Activated CD4-positive, alpha-beta T cell treated with anti-CD3 and anti-CD28 coated beads, Interleukin-2, amount 10 ng/mL, durations not matched to agents 7 days and 5 days (primary cell): ENCODE results near the gene ATP6V1B1. TPM values are rescaled to one million over a fixed set of nuclear protein-coding genes. Genes with fewer than 3 reads are reported as not detected.

Source experiments
- CTCF ChIA-PET: fragments of 350-600 bp; sonication (Branson Sonifier 250); formaldehyde crosslinking; loops from one replicate; lab custom pipeline; 2021; ENCODE audit warnings: antibody characterized with exemption; lab: Charles Lee
- POLR2A ChIA-PET: fragments of 350-600 bp; sonication (Branson Sonifier 250); formaldehyde crosslinking; loops from one replicate; lab custom pipeline; 2021; ENCODE audit warnings: antibody characterized with exemption; lab: Charles Lee
- DNase-seq: peaks from one replicate; pipeline ENCODE4 v3.0.0-alpha.2; 2020
- H3K27ac Mint-ChIP-seq: one replicate; pipeline ENCODE4 v1.8.0; 2021; ENCODE audit warnings: mild to moderate bottlenecking, moderate library complexity, mixed read lengths
- H3K27me3 Mint-ChIP-seq: one replicate; pipeline ENCODE4 v1.8.0; 2021; ENCODE audit warnings: mixed read lengths
- H3K36me3 Mint-ChIP-seq: one replicate; pipeline ENCODE4 v1.8.0; 2021; ENCODE audit warnings: low read depth, mixed read lengths
- H3K4me1 Mint-ChIP-seq: one replicate; pipeline ENCODE4 v1.8.0; 2021; ENCODE audit warnings: mixed read lengths
- H3K4me3 Mint-ChIP-seq: one replicate; pipeline ENCODE4 v1.8.0; 2021; ENCODE audit warnings: mild to moderate bottlenecking, moderate library complexity, mixed read lengths
- H3K9me3 Mint-ChIP-seq: one replicate; pipeline ENCODE4 v1.8.0; 2021; ENCODE audit warnings: mixed read lengths
- total RNA-seq, 2 experiments: library from RNA; stranded (reverse); gene quantifications; one replicate each; pipeline ENCODE4 v1.2.3, GENCODE V29; 2021

Gene ATP6V1B1
- total RNA-seq, 2 experiments from 2014 or later = not detected

GRCh38 chr2:70960833-70961647 is 25.3 kb downstream of the ATP6V1B1 start:
- H3K9me3 Mint-ChIP-seq = no peaks in the 10 kb centered on the region
- peaks cover 21% of the 10 kb centered on the region for H3K27me3 Mint-ChIP-seq
- no peak overlapping the region for H3K27ac Mint-ChIP-seq
- POLR2A ChIA-PET = no interaction called here
- H3K4me3 Mint-ChIP-seq = no peak overlapping the region
- no peaks in the 10 kb centered on the region for H3K36me3 Mint-ChIP-seq
- CTCF ChIA-PET = interaction anchor here (1.2 to 2.5 kb wide), 4 partner anchors 13 to 125 kb away, joined by 3 to 14 read pairs (median 4); partner anchors contain the start of gene CD207
- peaks cover 19% of the 10 kb centered on the region for H3K4me1 Mint-ChIP-seq
- DNase-seq = peak; percentile 5

- CTCF ChIA-PET = interaction anchor here (1.2 to 2.5 kb wide), 4 partner anchors 14 to 126 kb away, joined by 3 to 14 read pairs (median 4); partner anchors contain the start of gene CD207
- Mint-ChIP-seq H3K36me3 (no peaks in the 10 kb centered on the region), H3K27ac (no peak overlapping the region), H3K4me1 (peaks cover 19% of the 10 kb centered on the region), H3K4me3 (no peak overlapping the region), H3K27me3 (peaks cover 20% of the 10 kb centered on the region), H3K9me3 (no peaks in the 10 kb centered on the region)
- no peak for DNase-seq
- POLR2A ChIA-PET = no interaction called here
These were observed 25.9 kb downstream of the ATP6V1B1 start for GRCh38 chr2:70961648-70961994.

- peaks cover 25% of the 10 kb centered on the region for H3K27me3 Mint-ChIP-seq
- H3K27ac Mint-ChIP-seq = no peak overlapping the region
- H3K4me3 Mint-ChIP-seq = no peak overlapping the region
- ChIA-PET CTCF (interaction anchor here (0.7 to 2.5 kb wide), 5 partner anchors 14 to 127 kb away, joined by 3 to 14 read pairs (median 4); partner anchors contain the start of gene CD207), POLR2A (no interaction called here)
- H3K9me3 Mint-ChIP-seq = no peaks in the 10 kb centered on the region
- no peaks in the 10 kb centered on the region for H3K36me3 Mint-ChIP-seq
- DNase-seq = peak; percentile 5
- peaks cover 19% of the 10 kb centered on the region for H3K4me1 Mint-ChIP-seq
These were observed 26.6 kb downstream of the ATP6V1B1 start for GRCh38 chr2:70962211-70962884.

- CTCF ChIA-PET = interaction anchor here (0.7 to 3.1 kb wide), 6 partner anchors 15 to 93 kb away, joined by 3 to 15 read pairs (median 8); no protein-coding TSS in a partner anchor
- DNase-seq = peak; percentile 5
- Mint-ChIP-seq H3K9me3 (no peaks in the 10 kb centered on the region), H3K4me1 (peaks cover 11% of the 10 kb centered on the region), H3K27me3 (peaks cover 30% of the 10 kb centered on the region), H3K4me3 (no peak overlapping the region), H3K36me3 (no peaks in the 10 kb centered on the region), H3K27ac (no peak overlapping the region)
- POLR2A ChIA-PET = no interaction called here
These were observed 27.5 kb downstream of the ATP6V1B1 start for GRCh38 chr2:70962885-70963878.

GRCh38 chr2:70964133-70964532 is 28.4 kb downstream of the ATP6V1B1 start:
- Mint-ChIP-seq H3K4me3 (no peak overlapping the region), H3K36me3 (no peaks in the 10 kb centered on the region), H3K9me3 (no peaks in the 10 kb centered on the region), H3K4me1 (peaks cover 7% of the 10 kb centered on the region), H3K27ac (no peak overlapping the region), H3K27me3 (peaks cover 36% of the 10 kb centered on the region)
- CTCF ChIA-PET = interaction anchor here (0.5 to 3.1 kb wide), 8 partner anchors 9 to 94 kb away, joined by 3 to 15 read pairs (median 4); no protein-coding TSS in a partner anchor
- POLR2A ChIA-PET = no interaction called here
- DNase-seq = no peak

- H3K27me3 Mint-ChIP-seq = peaks cover 40% of the 10 kb centered on the region
- ChIA-PET POLR2A (no interaction called here), CTCF (interaction anchor here (0.5 to 3.1 kb wide), 10 partner anchors 10 to 94 kb away, joined by 3 to 15 read pairs (median 4); partner anchors contain the start of gene ANKRD53)
- H3K4me3 Mint-ChIP-seq = peak overlapping the region; percentile 83
- no peak overlapping the region for H3K27ac Mint-ChIP-seq
- H3K36me3 Mint-ChIP-seq = no peaks in the 10 kb centered on the region
- peaks cover 7% of the 10 kb centered on the region for H3K4me1 Mint-ChIP-seq
- peak; percentile 83 for DNase-seq
- H3K9me3 Mint-ChIP-seq = no peaks in the 10 kb centered on the region
These were observed 29.1 kb downstream of the ATP6V1B1 start for GRCh38 chr2:70964596-70965386.

- POLR2A ChIA-PET = no interaction called here
- Mint-ChIP-seq H3K4me1 (peaks cover 7% of the 10 kb centered on the region), H3K4me3 (peak overlapping the region; percentile 83), H3K27me3 (peaks cover 46% of the 10 kb centered on the region), H3K27ac (no peak overlapping the region), H3K36me3 (no peaks in the 10 kb centered on the region), H3K9me3 (no peaks in the 10 kb centered on the region)
- CTCF ChIA-PET = interaction anchor here (0.6 to 3.1 kb wide), 9 partner anchors 10 to 155 kb away, joined by 3 to 15 read pairs (median 5); partner anchors contain the start of gene ANKRD53
- DNase-seq = no peak
These were observed 29.8 kb downstream of the ATP6V1B1 start for GRCh38 chr2:70965506-70965905.

- no peaks in the 10 kb centered on the region for H3K36me3 Mint-ChIP-seq
- POLR2A ChIA-PET = interaction anchor here (0.7 kb wide), 1 partner anchor 17 kb away, joined by 3 read pairs; no protein-coding TSS in a partner anchor
These were observed 31.0 kb downstream of the ATP6V1B1 start for GRCh38 chr2:70966681-70967080.

GRCh38 chr2:70967189-70967588 is 31.5 kb downstream of the ATP6V1B1 start:
- CTCF ChIA-PET = interaction anchor here (1.2 to 2.2 kb wide), 4 partner anchors 17 to 96 kb away, joined by 4 to 8 read pairs (median 6); no protein-coding TSS in a partner anchor
- Mint-ChIP-seq H3K4me1 (peaks cover 7% of the 10 kb centered on the region), H3K9me3 (no peaks in the 10 kb centered on the region), H3K4me3 (no peak overlapping the region), H3K27me3 (peaks cover 52% of the 10 kb centered on the region), H3K27ac (no peak overlapping the region), H3K36me3 (no peaks in the 10 kb centered on the region)
- POLR2A ChIA-PET = interaction anchor here (0.7 kb wide), 1 partner anchor 18 kb away, joined by 3 read pairs; no protein-coding TSS in a partner anchor
- DNase-seq = no peak

More at GRCh38 chr2:70966681-70967080, 31.0 kb downstream of the ATP6V1B1 start:
- no peak for DNase-seq
- peaks cover 52% of the 10 kb centered on the region for H3K27me3 Mint-ChIP-seq
- CTCF ChIA-PET = interaction anchor here (0.6 to 3.1 kb wide), 8 partner anchors 12 to 600 kb away, joined by 3 to 11 read pairs (median 4); partner anchors contain the start of gene ANKRD53
- no peak overlapping the region for H3K4me3 Mint-ChIP-seq
- H3K4me1 Mint-ChIP-seq = peaks cover 7% of the 10 kb centered on the region
- H3K27ac Mint-ChIP-seq = no peak overlapping the region
- no peaks in the 10 kb centered on the region for H3K9me3 Mint-ChIP-seq

- Mint-ChIP-seq H3K27me3 (peaks cover 20% of the 10 kb centered on the region), H3K4me3 (no peak overlapping the region), H3K27ac (no peak overlapping the region), H3K9me3 (no peaks in the 10 kb centered on the region), H3K4me1 (peaks cover 17% of the 10 kb centered on the region), H3K36me3 (peaks cover 3% of the 10 kb centered on the region)
- DNase-seq = no peak
- ChIA-PET CTCF (interaction anchor here (1.0 to 2.1 kb wide), 4 partner anchors 10 to 185 kb away, joined by 3 to 6 read pairs (median 4); no protein-coding TSS in a partner anchor), POLR2A (no interaction called here)
These were observed 38.9 kb downstream of the ATP6V1B1 start for GRCh38 chr2:70974592-70974991.

- H3K36me3 Mint-ChIP-seq = peaks cover 3% of the 10 kb centered on the region
- POLR2A ChIA-PET = no interaction called here
- H3K4me3 Mint-ChIP-seq = no peak overlapping the region
- peaks cover 17% of the 10 kb centered on the region for H3K4me1 Mint-ChIP-seq
- no peak for DNase-seq
- peaks cover 16% of the 10 kb centered on the region for H3K27me3 Mint-ChIP-seq
- CTCF ChIA-PET = interaction anchor here (1.2 to 2.1 kb wide), 3 partner anchors 9 to 186 kb away, joined by 3 to 6 read pairs (median 5); no protein-coding TSS in a partner anchor
- no peaks in the 10 kb centered on the region for H3K9me3 Mint-ChIP-seq
- peak overlapping the region; percentile 10 for H3K27ac Mint-ChIP-seq
These were observed 39.5 kb downstream of the ATP6V1B1 start for GRCh38 chr2:70975237-70975636.
